Panc1 (cell line): ENCODE data around the gene MOB1B. TPM values are rescaled to one million over a fixed set of nuclear protein-coding genes. Genes with fewer than 3 reads are reported as not detected.

Experiments used
- ATAC-seq: fragments of 200-7000 bp; cut with Tn5 transposase; 2 replicates; pipeline ENCODE4 v1.9.1; 2020; ENCODE audit warnings: mild to moderate bottlenecking, moderate library complexity
- BruUV-seq: library from RNA; stranded (reverse); fragments of 400-500 nt; replicated peaks from 2 replicates; lab custom pipeline; 2021; lab: Mats Ljungman, UMichigan
- CTCF ChIA-PET: fragments of 300-600 bp; sonication (Branson Sonifier 250); formaldehyde crosslinking; loops from one replicate; lab custom pipeline; 2022; ENCODE audit warnings: antibody characterized with exemption; lab: Charles Lee
- POLR2A ChIA-PET: fragments of 300-600 bp; sonication (Branson Sonifier 250); formaldehyde crosslinking; loops from one replicate; lab custom pipeline; 2022; ENCODE audit warnings: antibody characterized with exemption; lab: Charles Lee
- DNase-seq: peaks from one replicate; pipeline ENCODE4 v3.0.0-alpha.2; 2010; ENCODE audit warnings: low read depth, low spot score
- H3K27ac ChIP-seq: 2 replicates; pipeline ENCODE4 v1.5.1; 2011; ENCODE audit warnings: mild to moderate bottlenecking, low read length, inconsistent platforms
- H3K27me3 ChIP-seq: fragments of 200-500 bp; sonication (Bioruptor generic); 2 replicates; pipeline ENCODE4 v1.6.0; 2014; ENCODE audit warnings: low read length, inconsistent platforms; ENCODE audit not compliant: control insufficient read depth, insufficient read depth
- H3K36me3 ChIP-seq: fragments of 200-500 bp; sonication (Bioruptor generic); 2 replicates; pipeline ENCODE4 v1.5.1; 2014; ENCODE audit warnings: inconsistent platforms, mild to moderate bottlenecking, low read length, moderate library complexity; ENCODE audit not compliant: control insufficient read depth, insufficient read depth
- H3K4me1 ChIP-seq: 2 replicates; pipeline ENCODE4 v1.5.1; 2011; ENCODE audit warnings: inconsistent platforms, mild to moderate bottlenecking, low read length, moderate library complexity; ENCODE audit not compliant: control insufficient read depth, insufficient read depth
- H3K4me3 ChIP-seq, 2 experiments: 2 replicates each; pipeline ENCODE4 v1.5.1; 2011 to 2012; ENCODE audit warnings: low read depth in 2 of 2, low read length in 2 of 2, mild to moderate bottlenecking in 2 of 2, inconsistent platforms in 1 of 2, moderate library complexity in 1 of 2
- H3K9me3 ChIP-seq: fragments of 200-500 bp; sonication (Bioruptor generic); 2 replicates; pipeline ENCODE4 v1.5.1; 2014; ENCODE audit warnings: low read depth, mild to moderate bottlenecking, inconsistent platforms, low read length, moderate library complexity; ENCODE audit not compliant: control insufficient read depth, insufficient read depth
- POLR2AphosphoS5 ChIP-seq: IDR thresholded peaks from 2 replicates; pipeline ENCODE4 v1.6.1; 2012; ENCODE audit warnings: mild to moderate bottlenecking, low read depth, low read length, moderate library complexity
- SIN3A ChIP-seq: IDR thresholded peaks from 2 replicates; pipeline ENCODE4 v1.6.1; 2012; ENCODE audit warnings: low read depth, mild to moderate bottlenecking, low read length, moderate library complexity, borderline replicate concordance; ENCODE audit not compliant: insufficient read depth
- TCF7L2 ChIP-seq: IDR thresholded peaks from 2 replicates; pipeline ENCODE4 v1.6.1; 2011; ENCODE audit warnings: mild to moderate bottlenecking, low read depth, low read length, inconsistent platforms
- in situ Hi-C: cut with HindIII; loops from 2 replicates; pipeline ENCODE4 v1.10.0; 2016; ENCODE audit warnings: low sequenced_read_pairs, low pct_unique_long_range_greater_than_20kb
- intact Hi-C: fragments of 100-400 bp; cut with micrococcal nuclease; formaldehyde crosslinking; loops from one replicate; pipeline ENCODE4 v1.10.0; 2022; ENCODE audit not compliant: unreplicated experiment
- total RNA-seq: library from RNA; stranded (reverse); gene quantifications from one replicate; pipeline ENCODE4 v1.2.1, GENCODE V29; 2021; ENCODE audit not compliant: unreplicated experiment
- TF ChIP-seq, protein P1 (sequence below): fragments of 450-650 bp; IDR thresholded peaks from 2 replicates; pipeline ENCODE4 v1.5.1; 2017; ENCODE audit warnings: mild to moderate bottlenecking
- TF ChIP-seq, protein P2 (sequence below), 2 experiments: IDR thresholded peaks; 2 replicates each; pipeline ENCODE4 v1.6.1; 2011 to 2012; ENCODE audit warnings: low read depth in 2 of 2, control low read depth in 1 of 2, low read length in 1 of 2, mild to moderate bottlenecking in 1 of 2, moderate library complexity in 1 of 2; ENCODE audit not compliant: insufficient read depth in 1 of 2

Gene MOB1B
- total RNA-seq, 1 experiment from 2014 or later, result 20.1 TPM

DNA sequence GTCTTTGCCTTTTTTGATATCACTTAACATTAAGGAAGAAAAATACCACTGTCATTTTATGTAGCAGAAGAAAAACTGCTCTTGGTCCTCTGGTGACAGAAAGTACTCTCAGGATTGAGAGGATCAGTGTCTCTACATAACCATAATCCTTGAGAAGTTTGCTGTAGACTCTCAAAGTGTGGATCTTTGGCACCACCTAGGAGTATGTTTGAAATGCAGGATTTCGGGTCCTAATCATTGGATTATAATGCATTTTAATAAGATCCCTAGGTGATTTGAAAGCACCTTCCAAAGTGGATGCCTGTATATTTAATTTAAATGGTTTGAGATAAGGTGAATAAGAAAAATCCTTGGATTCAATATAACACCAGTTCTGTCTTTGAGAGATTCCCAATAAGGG lies 23.2 kb downstream of the MOB1B start:
- intact Hi-C loops, result no loop called here
- H3K4me1 ChIP-seq, result no peaks in the 10 kb centered on the region; the same call in 1 of the 2 replicates

DNA sequence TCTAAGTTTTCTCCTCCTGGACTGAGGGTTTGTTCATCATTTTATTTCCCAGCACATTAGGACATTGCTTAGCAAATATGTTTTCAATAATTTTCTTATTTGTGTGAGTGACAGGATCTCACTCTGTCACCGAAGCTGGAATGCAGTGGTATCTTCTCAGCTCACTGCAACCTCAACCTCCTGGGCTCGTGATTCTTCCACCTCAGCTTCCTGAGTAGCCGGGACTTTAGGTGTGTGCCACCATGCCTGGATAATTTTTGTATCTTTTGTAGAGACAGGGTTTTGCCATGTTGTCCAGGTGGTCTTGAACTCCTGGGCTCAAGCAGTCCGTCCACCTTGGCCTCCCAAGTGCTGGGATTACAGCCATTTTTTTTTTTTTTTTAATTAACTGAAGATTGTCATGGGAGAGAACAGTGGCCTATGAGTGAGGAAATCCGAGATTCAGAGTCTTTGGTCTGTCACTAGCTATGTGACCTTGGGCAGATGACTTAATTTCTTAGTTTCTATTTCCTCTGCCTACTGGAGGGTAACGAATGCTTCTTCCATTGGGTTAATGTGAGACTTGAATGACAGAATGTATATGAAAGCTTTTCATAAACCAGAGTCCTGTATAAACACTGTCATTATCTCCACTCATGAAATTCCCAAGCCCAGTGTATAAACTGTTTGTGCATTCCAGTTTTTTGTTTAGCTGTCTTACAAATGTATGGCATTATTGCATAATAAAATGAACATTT lies 23.9 kb downstream of the MOB1B start:
- intact Hi-C loops, result no loop called here
- POLR2A ChIA-PET, result no interaction called here
- Histone ChIP-seq H3K27me3 (no peaks in the 10 kb centered on the region), H3K36me3 (no peaks in the 10 kb centered on the region), H3K4me3 (no peak overlapping the region), H3K9me3 (no peaks in the 10 kb centered on the region), H3K4me1 (no peaks in the 10 kb centered on the region; the same call in 1 of the 2 replicates), H3K27ac (no peak overlapping the region)
- CTCF ChIA-PET, result interaction anchor here (0.6 kb wide), 1 partner anchor 59 kb away, joined by 4 read pairs; no protein-coding TSS in a partner anchor
- ATAC-seq (no peak), DNase-seq (no peak)
- no TSS peak for BruUV-seq
- TF ChIP-seq, protein P1, sequence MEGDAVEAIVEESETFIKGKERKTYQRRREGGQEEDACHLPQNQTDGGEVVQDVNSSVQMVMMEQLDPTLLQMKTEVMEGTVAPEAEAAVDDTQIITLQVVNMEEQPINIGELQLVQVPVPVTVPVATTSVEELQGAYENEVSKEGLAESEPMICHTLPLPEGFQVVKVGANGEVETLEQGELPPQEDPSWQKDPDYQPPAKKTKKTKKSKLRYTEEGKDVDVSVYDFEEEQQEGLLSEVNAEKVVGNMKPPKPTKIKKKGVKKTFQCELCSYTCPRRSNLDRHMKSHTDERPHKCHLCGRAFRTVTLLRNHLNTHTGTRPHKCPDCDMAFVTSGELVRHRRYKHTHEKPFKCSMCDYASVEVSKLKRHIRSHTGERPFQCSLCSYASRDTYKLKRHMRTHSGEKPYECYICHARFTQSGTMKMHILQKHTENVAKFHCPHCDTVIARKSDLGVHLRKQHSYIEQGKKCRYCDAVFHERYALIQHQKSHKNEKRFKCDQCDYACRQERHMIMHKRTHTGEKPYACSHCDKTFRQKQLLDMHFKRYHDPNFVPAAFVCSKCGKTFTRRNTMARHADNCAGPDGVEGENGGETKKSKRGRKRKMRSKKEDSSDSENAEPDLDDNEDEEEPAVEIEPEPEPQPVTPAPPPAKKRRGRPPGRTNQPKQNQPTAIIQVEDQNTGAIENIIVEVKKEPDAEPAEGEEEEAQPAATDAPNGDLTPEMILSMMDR, result no peak
- TF ChIP-seq TCF7L2 (no peak), POLR2AphosphoS5 (no peak), SIN3A (no peak)
- TF ChIP-seq, protein P2, sequence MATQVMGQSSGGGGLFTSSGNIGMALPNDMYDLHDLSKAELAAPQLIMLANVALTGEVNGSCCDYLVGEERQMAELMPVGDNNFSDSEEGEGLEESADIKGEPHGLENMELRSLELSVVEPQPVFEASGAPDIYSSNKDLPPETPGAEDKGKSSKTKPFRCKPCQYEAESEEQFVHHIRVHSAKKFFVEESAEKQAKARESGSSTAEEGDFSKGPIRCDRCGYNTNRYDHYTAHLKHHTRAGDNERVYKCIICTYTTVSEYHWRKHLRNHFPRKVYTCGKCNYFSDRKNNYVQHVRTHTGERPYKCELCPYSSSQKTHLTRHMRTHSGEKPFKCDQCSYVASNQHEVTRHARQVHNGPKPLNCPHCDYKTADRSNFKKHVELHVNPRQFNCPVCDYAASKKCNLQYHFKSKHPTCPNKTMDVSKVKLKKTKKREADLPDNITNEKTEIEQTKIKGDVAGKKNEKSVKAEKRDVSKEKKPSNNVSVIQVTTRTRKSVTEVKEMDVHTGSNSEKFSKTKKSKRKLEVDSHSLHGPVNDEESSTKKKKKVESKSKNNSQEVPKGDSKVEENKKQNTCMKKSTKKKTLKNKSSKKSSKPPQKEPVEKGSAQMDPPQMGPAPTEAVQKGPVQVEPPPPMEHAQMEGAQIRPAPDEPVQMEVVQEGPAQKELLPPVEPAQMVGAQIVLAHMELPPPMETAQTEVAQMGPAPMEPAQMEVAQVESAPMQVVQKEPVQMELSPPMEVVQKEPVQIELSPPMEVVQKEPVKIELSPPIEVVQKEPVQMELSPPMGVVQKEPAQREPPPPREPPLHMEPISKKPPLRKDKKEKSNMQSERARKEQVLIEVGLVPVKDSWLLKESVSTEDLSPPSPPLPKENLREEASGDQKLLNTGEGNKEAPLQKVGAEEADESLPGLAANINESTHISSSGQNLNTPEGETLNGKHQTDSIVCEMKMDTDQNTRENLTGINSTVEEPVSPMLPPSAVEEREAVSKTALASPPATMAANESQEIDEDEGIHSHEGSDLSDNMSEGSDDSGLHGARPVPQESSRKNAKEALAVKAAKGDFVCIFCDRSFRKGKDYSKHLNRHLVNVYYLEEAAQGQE (IDR thresholded peaks at IDR 0.05; ENCODE audit: insufficient read depth in 1 of 2, low read depth in 2 of 2, low read length in 1 of 2), result no peak
- in situ Hi-C loops, result no loop called here

More for the DNA sequence above, 23.2 kb downstream of the MOB1B start:
- DNase-seq (no peak), ATAC-seq (no peak)
- Histone ChIP-seq H3K4me3 (no peak overlapping the region), H3K36me3 (no peaks in the 10 kb centered on the region), H3K9me3 (no peaks in the 10 kb centered on the region), H3K27me3 (no peaks in the 10 kb centered on the region), H3K27ac (no peak overlapping the region)
- ChIA-PET CTCF (no interaction called here), POLR2A (no interaction called here)
- BruUV-seq, result no TSS peak
- in situ Hi-C loops, result no loop called here
- TF ChIP-seq TCF7L2 (no peak), SIN3A (no peak), POLR2AphosphoS5 (no peak)
- TF ChIP-seq, protein P1, result no peak
- TF ChIP-seq, protein P2 (IDR thresholded peaks at IDR 0.05; ENCODE audit: insufficient read depth in 1 of 2, low read depth in 2 of 2, low read length in 1 of 2), result no peak
